ENCODE measurements around the gene FAM219A. TPM values are rescaled to one million over a fixed set of nuclear protein-coding genes. Genes with fewer than 3 reads are reported as not detected.

Gene FAM219A
- total and polyA plus RNA-seq, 3 donors from 2014 or later = 12.2 to 17.9 (median 12.6) TPM

GRCh38 chr9:34454571-34455065 lies 3.8 kb downstream of the FAM219A start:
- no peaks in the 10 kb centered on the region for H3K9me3 ChIP-seq
- DNase-seq = no peak
- WGBS, 2 donors = 79 to 88% methylated on average over 3 of the region's 3 CpGs
- H3K36me3 ChIP-seq (ENCODE audit: low read depth, missing control alignments) = no peaks in the 10 kb centered on the region
- H3K27ac ChIP-seq = no peak overlapping the region
- TF ChIP-seq CTCF (IDR thresholded peaks at IDR 0.05) = no peak
- TF ChIP-seq POLR2A (IDR thresholded peaks at IDR 0.05) = no peak
- peaks cover 11% of the 10 kb centered on the region for H3K4me1 ChIP-seq
- intact Hi-C loops (cut with DNase I; ENCODE audit: low total_unique reads) = no loop called here
- no peaks in the 10 kb centered on the region for H3K27me3 ChIP-seq
- no peak overlapping the region for H3K4me3 ChIP-seq

GRCh38 chr9:34452568-34452967 lies 5.8 kb downstream of the FAM219A start:
- Histone ChIP-seq H3K36me3 (ENCODE audit: low read depth, missing control alignments) (no peaks in the 10 kb centered on the region), H3K27ac (no peak overlapping the region), H3K4me1 (peaks cover 7% of the 10 kb centered on the region), H3K27me3 (no peaks in the 10 kb centered on the region), H3K4me3 (no peak overlapping the region), H3K9me3 (no peaks in the 10 kb centered on the region)
- no peak for TF ChIP-seq POLR2A (IDR thresholded peaks at IDR 0.05)
- no peak for TF ChIP-seq CTCF (IDR thresholded peaks at IDR 0.05)
- DNase-seq = no peak
- 87 to 89% methylated on average over 2 of the region's 2 CpGs for WGBS, 2 donors
- intact Hi-C loops (cut with DNase I; ENCODE audit: low total_unique reads) = no loop called here

GRCh38 chr9:34451545-34451944 lies 6.8 kb downstream of the FAM219A start:
- TF ChIP-seq CTCF (IDR thresholded peaks at IDR 0.05) = no peak
- no peak for TF ChIP-seq POLR2A (IDR thresholded peaks at IDR 0.05)
- Histone ChIP-seq H3K9me3 (no peaks in the 10 kb centered on the region), H3K4me3 (no peak overlapping the region), H3K27ac (no peak overlapping the region), H3K27me3 (no peaks in the 10 kb centered on the region), H3K4me1 (no peaks in the 10 kb centered on the region), H3K36me3 (ENCODE audit: low read depth, missing control alignments) (no peaks in the 10 kb centered on the region)
- WGBS, 2 donors = 72 to 73% methylated on average over 3 of the region's 3 CpGs
- DNase-seq = no peak
- intact Hi-C loops (cut with DNase I; ENCODE audit: low total_unique reads) = no loop called here

- Histone ChIP-seq H3K4me3 (no peak overlapping the region), H3K4me1 (no peaks in the 10 kb centered on the region), H3K9me3 (no peaks in the 10 kb centered on the region), H3K36me3 (ENCODE audit: low read depth, missing control alignments) (no peaks in the 10 kb centered on the region), H3K27ac (no peak overlapping the region), H3K27me3 (no peaks in the 10 kb centered on the region)
- intact Hi-C loops (cut with DNase I; ENCODE audit: low total_unique reads) = no loop called here
- DNase-seq = no peak
- TF ChIP-seq CTCF (IDR thresholded peaks at IDR 0.05) = no peak
- no peak for TF ChIP-seq POLR2A (IDR thresholded peaks at IDR 0.05)
- WGBS, 2 donors = 83 to 92% methylated on average over 2 of the region's 2 CpGs
Measured at GRCh38 chr9:34451135-34451534, 7.2 kb downstream of the FAM219A start.

GRCh38 chr9:34450644-34451043 lies 7.7 kb downstream of the FAM219A start:
- Histone ChIP-seq H3K27ac (no peak overlapping the region), H3K4me1 (no peaks in the 10 kb centered on the region), H3K27me3 (no peaks in the 10 kb centered on the region), H3K9me3 (no peaks in the 10 kb centered on the region), H3K4me3 (no peak overlapping the region), H3K36me3 (ENCODE audit: low read depth, missing control alignments) (no peaks in the 10 kb centered on the region)
- TF ChIP-seq POLR2A (IDR thresholded peaks at IDR 0.05) (no peak), CTCF (IDR thresholded peaks at IDR 0.05) (no peak)
- intact Hi-C loops (cut with DNase I; ENCODE audit: low total_unique reads) = no loop called here
- WGBS, 2 donors = 90 to 93% methylated on average over 10 of the region's 10 CpGs
- DNase-seq = no peak

Data from testis (tissue), 3 donors.